GM21526 (cell line): ENCODE measurements around the gene ATF6.
A peak's percentile ranks its signal among the peaks of the same experiment; 100 is the strongest.
"Not testable (repeated sequence)": the region's sequence is repeated elsewhere in the genome, so short reads cannot be mapped to it uniquely, and the experiment has no call there.

Experiments used
- ATAC-seq: cut with Tn5 transposase; IDR thresholded peaks from one replicate; pipeline ENCODE4 v1.9.1; 2021; ENCODE audit warnings: moderate library complexity; ENCODE audit not compliant: unreplicated experiment, low FRiP score

Gene ATF6

DNA sequence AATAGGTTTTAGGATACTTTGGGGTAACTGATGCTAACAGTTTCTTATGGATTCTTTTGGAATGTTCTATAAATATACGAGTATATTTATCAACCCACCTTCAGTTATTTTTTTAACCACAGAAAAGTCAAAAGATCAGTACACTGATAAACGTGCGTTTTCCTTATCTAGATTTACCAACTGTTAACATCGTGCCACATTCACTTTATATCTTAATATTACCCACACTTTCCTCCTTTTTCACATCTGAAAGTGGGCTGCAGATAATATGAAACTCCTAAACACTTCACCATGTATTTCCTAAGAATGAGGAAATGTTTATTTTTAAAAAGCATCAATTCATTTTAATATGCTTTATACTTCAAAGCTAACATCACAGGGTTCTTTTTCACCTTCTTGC, 7.7 kb downstream of the ATF6 start:
- ATAC-seq, result no peak

DNA sequence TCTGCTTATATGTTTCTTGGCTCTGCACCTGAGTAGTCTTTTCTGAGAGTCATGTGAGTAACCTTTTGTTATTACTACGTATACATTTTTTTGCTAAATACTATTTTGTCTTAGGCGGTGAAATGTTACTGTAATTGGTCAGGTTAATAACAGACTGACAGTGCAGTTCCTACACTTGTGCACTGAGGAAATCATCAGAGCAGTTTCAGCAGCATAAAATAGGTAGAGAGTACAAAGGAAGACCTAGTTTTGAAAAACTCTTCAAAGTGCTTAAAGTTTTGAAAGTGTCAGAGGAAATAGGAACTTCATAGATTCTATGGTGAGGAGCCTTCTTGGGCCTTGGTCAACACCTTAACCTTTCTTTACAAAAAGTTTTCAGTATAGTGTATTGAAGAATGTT, 11.1 kb downstream of the ATF6 start:
- ATAC-seq, result no peak

DNA sequence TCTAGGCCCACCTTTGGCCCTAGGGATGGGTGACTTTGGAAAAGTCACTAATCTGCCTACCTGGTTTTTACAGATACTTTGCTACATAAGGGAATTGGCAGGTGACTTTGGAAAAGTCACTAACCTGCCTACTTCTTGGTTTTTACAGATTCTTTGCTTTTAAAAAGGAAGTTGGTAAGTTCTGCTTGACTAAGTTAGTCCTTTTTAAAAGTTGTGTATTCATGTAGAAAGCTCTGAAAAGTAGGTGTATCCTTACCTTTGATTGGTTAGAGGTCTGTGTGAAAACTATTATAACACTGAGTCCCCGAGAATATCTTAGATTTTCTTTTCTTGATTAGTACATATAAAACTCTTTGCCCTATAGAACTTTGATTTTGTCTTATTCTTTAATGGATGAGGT, 12.4 kb downstream of the ATF6 start:
- no peak for ATAC-seq

DNA sequence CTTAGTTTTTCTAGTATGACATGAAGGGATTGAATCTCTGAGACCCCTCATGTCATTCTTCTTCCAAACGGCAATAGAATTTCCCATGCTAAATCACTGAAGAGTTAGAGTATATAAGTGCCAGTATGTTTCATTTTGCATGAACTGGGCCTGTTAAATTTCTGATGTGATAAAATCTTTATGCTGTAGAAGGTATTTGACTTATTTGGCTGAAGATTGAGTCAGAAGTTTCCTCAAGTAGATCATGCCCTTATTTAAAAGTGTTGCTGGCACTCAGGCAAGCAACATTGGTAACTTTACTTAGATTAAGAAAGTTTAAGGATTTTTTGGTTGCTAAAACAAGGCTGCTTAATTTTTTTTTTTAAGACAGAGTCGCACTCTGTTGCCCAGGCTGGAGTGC, 13.3 kb downstream of the ATF6 start:
- no peak for ATAC-seq

DNA sequence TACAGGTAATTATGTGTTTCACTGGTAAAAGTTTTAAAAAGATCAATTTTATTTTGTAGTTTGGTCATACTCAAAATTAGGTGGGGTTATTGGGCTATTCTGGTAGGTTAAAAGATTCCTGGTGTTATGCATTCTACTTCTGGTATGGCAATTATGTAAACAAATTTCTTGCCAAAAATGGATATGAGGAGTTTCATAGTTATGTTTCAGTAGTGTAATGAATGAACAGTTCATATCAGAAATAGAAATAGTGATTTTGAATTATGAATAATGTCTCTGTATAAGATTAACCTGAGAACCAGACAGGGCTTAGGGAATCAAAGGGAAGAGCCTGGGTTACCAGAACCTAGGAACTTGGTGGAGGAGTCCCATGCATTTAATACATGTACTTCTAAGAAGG, 15.9 kb downstream of the ATF6 start:
- ATAC-seq, result no peak

DNA sequence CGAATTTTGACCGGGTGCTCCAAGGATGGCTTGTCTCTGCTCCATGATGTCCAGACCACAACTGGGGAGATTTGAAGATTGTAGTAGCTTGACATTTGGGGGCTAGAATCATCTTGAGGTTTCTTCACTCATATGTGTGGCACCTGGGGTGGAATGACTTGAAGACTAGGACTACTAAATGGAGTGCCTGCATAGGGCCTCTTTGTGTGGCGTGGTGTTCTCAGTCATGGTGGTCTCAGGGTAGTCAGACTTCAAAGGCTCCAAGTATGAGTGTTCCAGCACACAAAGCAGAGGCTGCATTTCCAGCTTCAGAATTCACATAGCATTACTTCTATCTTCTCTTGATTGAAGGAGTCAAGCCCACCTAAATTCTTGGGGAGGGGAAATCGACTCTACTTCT, 16.8 kb downstream of the ATF6 start:
- ATAC-seq, result no peak

DNA sequence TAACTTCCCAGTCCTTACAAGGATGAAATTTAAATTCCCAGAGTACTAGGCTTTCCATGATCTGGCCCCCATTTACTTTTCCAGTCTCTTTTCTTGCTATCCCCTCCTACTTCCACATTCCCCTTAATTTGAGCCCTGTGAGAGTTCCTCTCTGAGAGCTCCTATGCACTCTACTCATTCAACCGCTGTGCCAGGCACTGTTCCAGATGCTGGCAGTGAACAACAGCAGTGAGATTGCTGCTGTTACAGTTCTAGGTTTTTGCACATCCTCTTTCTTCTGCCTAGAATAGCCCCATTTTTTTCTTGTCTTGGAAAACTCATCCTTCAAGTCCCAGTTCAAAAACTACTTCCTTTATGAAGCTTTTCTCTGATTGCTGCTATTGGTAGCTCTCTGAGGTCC, 18.8 kb downstream of the ATF6 start:
- no peak for ATAC-seq

DNA sequence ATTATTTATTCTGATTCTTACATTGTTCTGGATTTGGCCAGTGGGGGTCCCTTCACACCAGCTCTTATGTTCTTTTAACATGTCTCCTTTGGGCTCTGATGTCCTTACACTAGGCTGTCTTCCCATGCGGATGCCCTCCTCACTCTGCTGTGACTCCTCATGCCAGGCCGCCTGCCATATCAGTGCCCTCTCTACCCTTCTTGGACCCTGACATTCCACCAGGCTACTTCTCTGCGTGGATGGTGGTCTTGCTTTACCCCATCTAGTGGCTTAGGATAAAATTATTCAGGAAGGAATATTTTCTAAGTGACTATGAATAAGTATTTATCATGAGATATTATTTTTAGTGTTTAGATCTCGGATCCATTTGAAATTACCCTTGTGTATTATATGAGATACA, 21.2 kb downstream of the ATF6 start:
- ATAC-seq, result no peak

DNA sequence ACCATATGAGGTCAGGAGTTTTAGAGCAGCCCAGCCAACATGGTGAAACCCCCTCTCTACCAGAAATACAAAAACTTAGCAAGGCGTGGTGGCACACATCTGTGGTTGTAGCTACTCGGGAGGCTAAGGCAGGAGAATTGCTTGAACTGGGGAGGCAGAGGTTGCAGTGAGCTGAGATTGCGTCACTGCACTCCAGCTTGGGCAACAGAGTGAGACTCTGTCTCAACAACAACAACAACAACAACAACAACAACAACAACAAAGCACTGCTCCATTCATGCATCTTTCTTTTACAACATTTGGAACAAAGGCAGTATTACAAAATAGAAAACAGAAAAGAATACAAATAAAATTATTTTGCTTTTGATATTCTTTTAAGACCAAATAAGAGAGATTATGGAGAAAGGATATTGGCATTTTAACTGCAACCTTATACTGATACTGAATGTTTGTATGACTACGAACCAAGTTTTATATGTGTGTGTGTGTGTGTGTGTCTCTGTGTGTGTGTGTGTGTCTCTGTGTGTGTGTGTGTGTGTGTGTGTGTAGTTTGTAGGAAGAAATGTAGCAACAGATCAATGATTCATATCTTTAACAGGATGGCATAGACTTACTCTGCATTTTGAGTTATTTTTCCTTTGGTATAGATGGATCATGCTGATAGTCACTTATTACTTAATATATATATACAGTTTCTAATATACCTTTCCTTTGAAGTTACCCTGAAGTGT, 24.6 kb downstream of the ATF6 start:
- no peak for ATAC-seq

DNA sequence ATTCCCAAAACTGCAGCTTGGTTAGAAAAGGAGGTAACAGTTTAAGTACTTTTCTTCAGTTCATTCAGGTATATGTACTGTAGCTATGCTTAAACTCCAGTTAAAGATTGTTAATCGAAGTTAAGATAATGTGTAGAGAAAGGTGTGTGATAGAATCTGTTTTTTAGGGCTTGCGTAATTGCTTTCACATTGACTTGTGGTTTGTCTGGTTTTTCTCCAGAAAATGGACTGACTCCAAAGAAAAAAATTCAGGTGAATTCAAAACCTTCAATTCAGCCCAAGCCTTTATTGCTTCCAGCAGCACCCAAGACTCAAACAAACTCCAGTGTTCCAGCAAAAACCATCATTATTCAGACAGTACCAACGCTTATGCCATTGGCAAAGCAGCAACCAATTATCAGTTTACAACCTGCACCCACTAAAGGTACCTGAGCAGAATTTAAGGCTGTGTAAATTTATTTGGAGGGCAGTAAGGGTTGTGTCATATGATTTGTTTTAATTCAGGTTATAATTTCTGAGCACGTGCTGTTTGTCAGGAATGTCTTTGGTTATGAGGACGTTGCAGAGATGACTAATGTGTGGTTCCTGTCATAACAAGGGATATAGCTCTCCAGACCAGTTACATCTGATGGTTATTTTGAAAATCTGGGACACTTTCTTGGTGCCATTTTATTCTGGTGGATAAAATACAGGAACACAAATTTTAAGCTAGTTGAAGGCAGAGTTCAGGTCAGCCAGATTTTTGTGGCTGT, 26.0 kb downstream of the ATF6 start:
- ATAC-seq, result no peak

DNA sequence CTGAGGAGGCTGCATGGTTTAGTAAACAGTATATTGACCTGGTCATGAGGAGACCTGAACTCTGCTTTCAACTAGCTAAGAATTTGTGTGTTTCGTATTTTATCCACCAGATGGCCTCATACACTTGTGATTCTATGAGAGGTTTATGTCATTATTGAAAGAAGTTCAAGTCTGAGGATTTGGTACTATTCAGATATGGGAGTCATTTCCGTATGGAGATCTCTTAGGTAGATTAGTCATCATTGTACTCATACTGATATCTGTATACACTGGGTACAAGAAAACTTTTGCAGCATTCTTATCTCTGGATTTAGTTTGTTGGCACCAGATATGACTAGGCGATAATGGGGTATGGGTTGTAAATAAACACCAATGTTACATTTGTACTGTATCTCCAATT, 26.6 kb downstream of the ATF6 start:
- ATAC-seq, result peak; percentile 55

DNA sequence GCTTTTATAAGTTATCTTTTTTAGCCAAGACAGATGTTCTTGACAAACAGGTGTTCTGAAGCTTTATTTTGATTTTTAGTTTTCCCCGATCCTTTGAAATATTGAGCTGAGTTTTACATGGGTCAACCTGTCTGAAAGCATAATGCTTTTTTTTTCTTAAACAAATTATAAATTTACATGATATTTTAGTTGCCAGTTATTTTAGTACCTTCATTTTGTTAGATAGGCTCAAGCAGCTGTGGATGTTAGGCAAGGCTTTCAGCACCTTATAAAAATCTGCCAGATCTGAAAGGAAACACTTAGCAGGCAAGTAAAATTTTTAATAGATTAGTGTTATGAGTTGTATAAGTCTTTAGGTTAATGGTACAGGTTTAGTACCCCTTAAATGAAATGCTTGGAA, 33.7 kb downstream of the ATF6 start:
- no peak for ATAC-seq

DNA sequence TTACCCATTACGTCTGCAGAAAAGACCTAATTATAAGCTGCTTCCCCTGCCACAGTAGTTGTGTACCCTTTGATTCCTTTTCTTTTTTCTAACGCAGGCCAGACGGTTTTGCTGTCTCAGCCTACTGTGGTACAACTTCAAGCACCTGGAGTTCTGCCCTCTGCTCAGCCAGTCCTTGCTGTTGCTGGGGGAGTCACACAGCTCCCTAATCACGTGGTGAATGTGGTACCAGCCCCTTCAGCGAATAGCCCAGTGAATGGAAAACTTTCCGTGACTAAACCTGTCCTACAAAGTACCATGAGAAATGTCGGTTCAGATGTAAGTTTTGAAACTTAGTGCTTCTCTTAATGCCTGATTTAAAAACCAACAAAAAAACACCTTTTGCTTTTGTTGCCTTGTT, 35.8 kb downstream of the ATF6 start:
- ATAC-seq, result no peak

DNA sequence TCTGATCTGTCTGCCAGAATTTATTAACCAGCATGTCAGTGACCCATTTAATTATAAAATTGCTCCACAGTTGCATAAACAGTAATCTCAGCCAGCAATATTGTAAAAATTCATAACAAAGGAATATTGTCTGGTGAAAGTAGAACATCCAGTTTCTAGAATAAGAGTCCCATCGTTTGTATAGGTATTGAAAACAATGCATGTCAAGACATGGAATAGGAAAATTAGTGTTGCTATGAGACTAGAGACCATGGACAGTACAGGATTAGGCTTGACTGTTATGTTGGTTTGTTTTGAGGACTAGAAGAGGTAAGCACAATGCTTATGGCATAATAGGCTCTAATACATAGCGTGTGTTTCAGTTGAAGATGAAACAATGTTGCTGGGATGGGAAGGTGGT, 37.1 kb downstream of the ATF6 start:
- no peak for ATAC-seq

DNA sequence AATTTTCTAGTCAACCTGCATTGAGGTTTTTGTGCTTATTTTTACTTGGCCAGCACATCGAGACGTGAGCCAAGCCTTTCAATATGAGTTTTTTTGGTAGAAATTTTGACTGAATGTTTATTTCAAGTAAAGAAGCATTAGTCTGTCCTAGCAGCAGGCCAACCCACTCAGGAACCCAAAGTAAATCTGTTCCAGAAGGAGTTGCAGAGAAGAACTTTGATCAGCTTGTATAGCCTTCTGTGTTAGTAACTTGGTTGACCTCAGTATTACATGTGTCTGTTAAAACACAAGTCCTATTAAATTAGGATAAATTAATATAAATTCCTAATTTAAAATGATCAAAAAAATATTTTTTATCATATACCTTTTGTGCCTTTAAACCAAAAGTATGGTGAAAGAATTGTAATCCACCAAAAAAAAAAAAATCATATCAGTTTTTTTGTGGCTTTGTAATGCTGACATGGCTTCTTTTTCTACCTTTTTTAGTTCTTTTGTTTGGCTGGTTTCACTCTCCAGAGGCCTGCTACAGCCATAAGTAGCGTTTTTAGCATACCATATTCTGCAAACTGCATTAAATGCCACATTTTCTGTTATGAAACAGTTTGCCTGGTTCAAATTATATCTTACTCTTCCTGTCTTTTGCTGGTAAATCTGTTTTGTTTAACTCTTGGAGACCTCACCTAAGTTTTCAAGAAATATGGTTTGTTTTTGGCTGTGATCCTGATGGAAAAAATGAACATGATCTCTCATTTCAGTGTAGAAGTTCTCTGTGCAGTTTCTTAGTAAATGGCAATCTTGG, 39.5 kb downstream of the ATF6 start:
- ATAC-seq, result no peak

DNA sequence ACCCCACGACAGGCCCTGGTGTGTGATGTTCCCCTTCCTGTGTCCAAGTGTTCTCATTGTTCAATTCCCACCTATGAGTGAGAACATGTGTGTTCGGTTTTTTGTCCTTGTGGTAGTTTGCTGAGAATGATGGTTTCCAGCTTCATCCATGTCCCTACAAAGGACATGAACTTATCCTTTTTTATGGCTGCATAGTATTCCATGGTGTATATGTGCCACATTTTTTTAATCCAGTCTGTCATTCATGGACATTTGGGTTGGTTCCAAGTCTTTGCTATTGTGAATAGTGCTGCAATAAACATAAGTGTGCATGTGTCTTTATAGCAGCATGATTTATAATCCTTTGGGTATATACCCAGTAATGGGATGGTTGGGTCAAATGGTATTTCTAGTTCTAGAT, 43.1 kb downstream of the ATF6 start:
- ATAC-seq, result not testable (repeated sequence)

DNA sequence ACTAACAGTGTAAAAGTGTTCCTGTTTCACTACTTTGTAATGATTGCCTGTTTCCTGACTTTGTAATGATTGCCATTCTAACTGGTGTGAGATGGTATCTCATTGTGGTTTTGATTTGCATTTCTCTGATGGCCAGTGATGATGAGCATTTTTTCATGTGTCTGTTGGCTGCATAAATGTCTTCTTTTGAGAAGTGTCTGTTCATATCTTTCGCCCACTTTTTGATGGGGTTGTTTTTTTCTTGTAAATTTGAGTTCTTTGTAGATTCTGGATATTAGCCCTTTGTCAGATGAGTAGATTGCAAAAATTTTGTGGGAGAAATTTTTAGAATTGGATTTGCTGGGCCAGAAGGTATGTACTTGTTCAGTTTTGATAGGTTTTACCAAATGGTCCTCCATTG, 43.5 kb downstream of the ATF6 start:
- ATAC-seq, result not testable (repeated sequence)

DNA sequence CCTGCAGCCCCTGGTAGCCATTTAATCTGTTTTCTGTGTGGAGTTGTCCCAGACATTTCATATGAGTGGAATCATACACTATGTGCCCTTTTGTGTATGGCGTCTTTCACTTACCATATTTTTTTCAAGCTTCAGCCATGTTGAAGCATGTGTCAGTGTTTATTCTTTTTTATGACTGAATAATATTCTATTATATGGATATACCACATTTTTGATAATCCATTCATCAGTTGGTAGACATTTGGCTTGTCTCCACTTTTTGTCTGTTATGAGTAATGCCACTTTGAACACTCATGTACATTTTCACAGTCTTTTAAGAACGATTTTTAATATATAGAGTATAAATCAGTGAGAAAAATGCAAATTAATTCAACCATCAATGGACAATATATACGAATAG, 44.7 kb downstream of the ATF6 start:
- no peak for ATAC-seq

DNA sequence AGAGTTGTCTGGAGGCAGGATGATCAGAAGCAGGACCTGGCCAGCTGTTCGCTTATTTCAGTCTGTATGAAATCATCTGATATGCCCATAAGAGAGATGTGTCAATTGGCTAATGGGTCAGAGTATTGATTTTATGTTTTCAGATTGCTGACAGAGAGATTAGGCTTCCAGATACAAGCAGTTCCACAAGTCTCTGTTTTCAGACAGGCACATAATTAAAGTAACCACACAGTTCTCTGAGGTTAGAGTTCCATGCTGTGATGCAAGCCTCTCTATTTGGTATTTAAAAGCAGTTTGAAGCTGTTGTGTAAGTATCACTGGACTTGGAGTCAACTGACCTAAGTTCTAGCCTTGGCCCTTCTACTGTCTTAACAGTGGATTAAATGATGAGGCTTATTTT, 50.1 kb downstream of the ATF6 start:
- no peak for ATAC-seq

DNA sequence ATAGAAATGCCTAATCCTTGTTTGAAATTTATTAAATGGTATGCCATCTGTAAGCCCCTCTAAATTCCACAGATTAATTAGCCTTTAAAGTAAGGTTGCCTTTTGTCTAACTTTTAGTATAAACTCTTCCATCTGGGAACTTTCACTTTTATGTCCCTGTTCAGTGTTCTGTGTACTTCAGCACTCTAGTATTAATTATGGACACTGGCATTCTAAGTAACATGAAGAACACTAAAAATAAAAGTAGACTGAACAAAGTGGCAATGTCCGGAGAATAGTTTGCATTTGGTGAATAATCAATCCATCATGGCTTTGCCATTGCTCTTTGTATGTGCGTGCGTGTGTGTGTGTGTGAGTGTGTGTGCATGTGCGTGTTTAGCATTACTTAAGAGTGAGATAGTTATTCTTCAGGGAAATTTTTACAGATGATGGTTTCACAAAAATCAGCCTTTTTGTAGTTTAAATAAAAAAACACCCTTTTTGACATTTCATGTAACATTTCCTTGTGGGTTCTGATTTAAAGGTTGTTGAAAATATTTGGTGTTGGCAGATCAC, 51.1 kb downstream of the ATF6 start:
- ATAC-seq, result no peak

DNA sequence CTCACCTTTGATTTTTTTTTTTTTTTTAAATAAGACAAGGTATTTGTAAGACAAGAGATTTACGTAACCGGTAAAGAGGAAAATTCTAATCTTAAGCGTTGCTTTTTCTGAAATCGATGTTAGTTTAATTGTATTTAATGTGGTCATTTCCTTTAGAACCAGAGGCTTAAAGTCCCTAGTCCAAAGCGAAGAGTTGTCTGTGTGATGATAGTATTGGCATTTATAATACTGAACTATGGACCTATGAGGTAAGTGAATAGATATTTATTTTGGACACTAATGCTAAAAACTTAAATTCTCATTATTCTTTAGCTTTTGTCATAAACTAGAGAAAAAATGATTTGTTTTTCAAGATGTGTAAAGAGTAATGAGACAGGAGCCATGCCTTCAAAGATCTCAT, 54.8 kb downstream of the ATF6 start:
- ATAC-seq, result no peak
